ENCODE results near the gene SMIM1. TPM values are rescaled to one million over a fixed set of nuclear protein-coding genes. Genes with fewer than 3 reads are reported as not detected.

SMIM1 gene
- total and polyA plus RNA-seq, 2 donors (not counting 1 experiment from before 2014, with no cell fraction given): 2.0 TPM; not detected in 1

- Histone ChIP-seq H3K9ac (ENCODE audit: insufficient read depth, low read length) (peak overlapping the region; percentile 8), H3K4me1 (ENCODE audit: control insufficient read depth, extremely low read depth, insufficient read depth, low read length) (peaks cover 5% of the 10 kb centered on the region), H3K36me3 (ENCODE audit: control insufficient read depth, insufficient read depth, low read length) (no peaks in the 10 kb centered on the region), H2AFZ (ENCODE audit: low read length) (peak overlapping the region; percentile 41), H3K79me2 (ENCODE audit: control insufficient read depth, insufficient read depth, low read length) (no peaks in the 10 kb centered on the region), H3K4me3 (replicated peaks in 1 of 4; ENCODE audit: control extremely low read depth in 1 of 4, insufficient read depth in 1 of 4, low read depth in 3 of 4, low read length in 4 of 4) (peak overlapping the region; percentile 33 to 60 (median 42)), H3K4me2 (ENCODE audit: extremely low read depth, insufficient read depth, low read length) (peak overlapping the region; percentile 71), H3K9me3 (ENCODE audit: control insufficient read depth, insufficient read depth, low read depth, low read length) (no peaks in the 10 kb centered on the region), H3K27ac (ENCODE audit: insufficient read depth, low read length) (no peak overlapping the region), H3K27me3 (ENCODE audit: control insufficient read depth, insufficient read depth, low read length) (no peaks in the 10 kb centered on the region), H4K20me1 (ENCODE audit: control insufficient read depth, extremely low read depth, insufficient read depth, low read length) (no peaks in the 10 kb centered on the region)
- TF ChIP-seq EZH2 (IDR thresholded peaks at IDR 0.05; ENCODE audit: low read length, missing control alignments): no peak
- no peak for TF ChIP-seq CTCF (conservative IDR thresholded peaks at IDR 0.05 in 1 of 2, IDR thresholded peaks at IDR 0.05 in 1 of 2; ENCODE audit: low read depth in 1 of 2, low read length in 2 of 2)
- peak; percentile 66 to 72 for DNase-seq (ENCODE audit: low read depth in 2 of 2)
Measured at GRCh38 chr1:3772027-3772714, 378 bp upstream of the SMIM1 start.

GRCh38 chr1:3773572-3774275 lies 1.2 kb downstream of the SMIM1 start:
- TF ChIP-seq CTCF (conservative IDR thresholded peaks at IDR 0.05 in 1 of 2, IDR thresholded peaks at IDR 0.05 in 1 of 2; ENCODE audit: low read depth in 1 of 2, low read length in 2 of 2) (no peak), EZH2 (IDR thresholded peaks at IDR 0.05; ENCODE audit: low read length, missing control alignments) (no peak)
- H2AFZ ChIP-seq (ENCODE audit: low read length): no peak overlapping the region
- H3K4me3 ChIP-seq (replicated peaks in 1 of 4; ENCODE audit: control extremely low read depth in 1 of 4, insufficient read depth in 1 of 4, low read depth in 3 of 4, low read length in 4 of 4): no peak overlapping the region
- no peaks in the 10 kb centered on the region for H3K36me3 ChIP-seq (ENCODE audit: control insufficient read depth, insufficient read depth, low read length)
- peaks cover 5% of the 10 kb centered on the region for H3K4me1 ChIP-seq (ENCODE audit: control insufficient read depth, extremely low read depth, insufficient read depth, low read length)
- no peaks in the 10 kb centered on the region for H3K9me3 ChIP-seq (ENCODE audit: control insufficient read depth, insufficient read depth, low read depth, low read length)
- H3K27ac ChIP-seq (ENCODE audit: insufficient read depth, low read length): no peak overlapping the region
- H3K4me2 ChIP-seq (ENCODE audit: extremely low read depth, insufficient read depth, low read length): no peak overlapping the region
- H3K79me2 ChIP-seq (ENCODE audit: control insufficient read depth, insufficient read depth, low read length): no peaks in the 10 kb centered on the region
- H3K9ac ChIP-seq (ENCODE audit: insufficient read depth, low read length): no peak overlapping the region
- H4K20me1 ChIP-seq (ENCODE audit: control insufficient read depth, extremely low read depth, insufficient read depth, low read length): no peaks in the 10 kb centered on the region
- no peak for DNase-seq (ENCODE audit: low read depth in 2 of 2)
- no peaks in the 10 kb centered on the region for H3K27me3 ChIP-seq (ENCODE audit: control insufficient read depth, insufficient read depth, low read length)

GRCh38 chr1:3774276-3774945 lies 1.9 kb downstream of the SMIM1 start:
- H3K36me3 ChIP-seq (ENCODE audit: control insufficient read depth, insufficient read depth, low read length): no peaks in the 10 kb centered on the region

More at GRCh38 chr1:3774276-3774945, 1.9 kb downstream of the SMIM1 start:
- TF ChIP-seq EZH2 (IDR thresholded peaks at IDR 0.05; ENCODE audit: low read length, missing control alignments): no peak
- TF ChIP-seq CTCF (conservative IDR thresholded peaks at IDR 0.05 in 1 of 2, IDR thresholded peaks at IDR 0.05 in 1 of 2; ENCODE audit: low read depth in 1 of 2, low read length in 2 of 2): no peak
- Histone ChIP-seq H3K4me1 (ENCODE audit: control insufficient read depth, extremely low read depth, insufficient read depth, low read length) (peaks cover 5% of the 10 kb centered on the region), H4K20me1 (ENCODE audit: control insufficient read depth, extremely low read depth, insufficient read depth, low read length) (no peaks in the 10 kb centered on the region), H2AFZ (ENCODE audit: low read length) (no peak overlapping the region), H3K4me3 (replicated peaks in 1 of 4; ENCODE audit: control extremely low read depth in 1 of 4, insufficient read depth in 1 of 4, low read depth in 3 of 4, low read length in 4 of 4) (no peak overlapping the region), H3K27ac (ENCODE audit: insufficient read depth, low read length) (no peak overlapping the region), H3K9ac (ENCODE audit: insufficient read depth, low read length) (no peak overlapping the region), H3K79me2 (ENCODE audit: control insufficient read depth, insufficient read depth, low read length) (no peaks in the 10 kb centered on the region), H3K4me2 (ENCODE audit: extremely low read depth, insufficient read depth, low read length) (no peak overlapping the region), H3K27me3 (ENCODE audit: control insufficient read depth, insufficient read depth, low read length) (no peaks in the 10 kb centered on the region), H3K9me3 (ENCODE audit: control insufficient read depth, insufficient read depth, low read depth, low read length) (no peaks in the 10 kb centered on the region)
- DNase-seq (ENCODE audit: low read depth in 2 of 2): no peak

Data from fibroblast of lung (primary cell).